Osteoblast (primary cell): ENCODE measurements around the gene PRR5. TPM values are rescaled to one million over a fixed set of nuclear protein-coding genes. Genes with fewer than 3 reads are reported as not detected.

Experiments used
- DNase-seq: peaks from one replicate; pipeline ENCODE4 v3.0.0; 2011; ENCODE audit warnings: low spot score, mixed read lengths; ENCODE audit not compliant: insufficient read length; ENCODE audit errors: missing footprints
- H2AFZ ChIP-seq: 2 replicates; pipeline ENCODE4 v1.6.0; 2011; ENCODE audit warnings: mild to moderate bottlenecking, low read length
- H3K27ac ChIP-seq: 2 replicates; pipeline ENCODE4 v1.5.1; 2011; ENCODE audit warnings: mild to moderate bottlenecking, low read depth, low read length, moderate library complexity
- H3K27me3 ChIP-seq: 2 replicates; pipeline ENCODE4 v1.6.0; 2012; ENCODE audit warnings: mild to moderate bottlenecking, control low read depth, inconsistent platforms, low read length, moderate library complexity; ENCODE audit not compliant: insufficient read depth
- H3K36me3 ChIP-seq: 2 replicates; pipeline ENCODE4 v1.5.1; 2011; ENCODE audit warnings: mild to moderate bottlenecking, low read length, control low read depth, moderate library complexity; ENCODE audit not compliant: insufficient read depth
- H3K4me1 ChIP-seq: 2 replicates; pipeline ENCODE4 v1.5.1; 2011; ENCODE audit warnings: mild to moderate bottlenecking, low read length, control low read depth, moderate library complexity; ENCODE audit not compliant: insufficient read depth
- H3K4me2 ChIP-seq: 2 replicates; pipeline ENCODE4 v1.6.0; 2011; ENCODE audit warnings: mild to moderate bottlenecking, low read length; ENCODE audit not compliant: insufficient read depth
- H3K4me3 ChIP-seq: fragments of 200-600 bp; sonication (generic); 3 replicates; pipeline ENCODE4 v1.5.1; 2012; ENCODE audit warnings: mild to moderate bottlenecking, low read length, inconsistent platforms; ENCODE audit not compliant: insufficient read depth
- H3K79me2 ChIP-seq: 2 replicates; pipeline ENCODE4 v1.6.0; 2012; ENCODE audit warnings: mild to moderate bottlenecking, low read length, control low read depth, inconsistent platforms; ENCODE audit not compliant: insufficient read depth
- H3K9me3 ChIP-seq: 2 replicates; pipeline ENCODE4 v1.5.1; 2011; ENCODE audit warnings: low read depth, low read length, control low read depth
- H4K20me1 ChIP-seq: 2 replicates; pipeline ENCODE4 v1.6.0; 2012; ENCODE audit warnings: mild to moderate bottlenecking, low read length, control low read depth; ENCODE audit not compliant: insufficient read depth
- total RNA-seq: library from RNA; depleted of rRNA; stranded (reverse); fragments of >200 nt; gene quantifications from 2 replicates; pipeline ENCODE4 v1.2.3, GENCODE V29; 2012
- TF ChIP-seq, protein P1 (sequence below): IDR thresholded peaks from 2 replicates; pipeline ENCODE4 v1.5.1; 2011; ENCODE audit warnings: mild to moderate bottlenecking, low read depth, low read length, moderate library complexity; ENCODE audit errors: extremely low read depth

Gene PRR5
- total RNA-seq, 1 donor = 14.8 TPM

DNA sequence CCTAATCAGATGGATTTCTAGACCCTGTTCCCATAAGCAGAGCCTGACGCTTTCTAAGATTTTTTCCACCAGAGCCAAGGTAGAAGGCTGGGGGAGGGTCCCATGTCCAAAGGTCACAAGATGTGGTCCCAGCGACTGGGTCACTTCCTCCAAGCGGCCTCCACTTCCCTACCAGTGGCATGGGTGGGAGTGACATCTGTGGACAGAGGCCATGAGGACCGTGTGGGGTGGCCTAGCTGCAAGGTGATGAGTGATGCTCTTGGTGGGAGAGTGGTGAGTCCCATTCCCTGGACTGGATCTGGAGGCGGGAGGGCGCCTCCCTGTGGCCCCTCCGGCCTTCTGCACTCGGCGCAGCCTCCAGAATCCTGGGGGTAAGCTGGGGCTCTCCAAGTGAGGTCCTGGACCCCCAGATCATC lies 32.4 kb upstream of the PRR5 start:
- DNase-seq = peak; percentile 66
- Histone ChIP-seq H4K20me1 (no peaks in the 10 kb centered on the region), H3K27me3 (peaks cover 49% of the 10 kb centered on the region), H3K4me2 (no peak overlapping the region), H3K4me3 (no peak overlapping the region), H3K79me2 (no peaks in the 10 kb centered on the region), H2AFZ (no peak overlapping the region), H3K36me3 (no peaks in the 10 kb centered on the region), H3K4me1 (no peaks in the 10 kb centered on the region), H3K9me3 (no peaks in the 10 kb centered on the region), H3K27ac (no peak overlapping the region)
- TF ChIP-seq, protein P1, sequence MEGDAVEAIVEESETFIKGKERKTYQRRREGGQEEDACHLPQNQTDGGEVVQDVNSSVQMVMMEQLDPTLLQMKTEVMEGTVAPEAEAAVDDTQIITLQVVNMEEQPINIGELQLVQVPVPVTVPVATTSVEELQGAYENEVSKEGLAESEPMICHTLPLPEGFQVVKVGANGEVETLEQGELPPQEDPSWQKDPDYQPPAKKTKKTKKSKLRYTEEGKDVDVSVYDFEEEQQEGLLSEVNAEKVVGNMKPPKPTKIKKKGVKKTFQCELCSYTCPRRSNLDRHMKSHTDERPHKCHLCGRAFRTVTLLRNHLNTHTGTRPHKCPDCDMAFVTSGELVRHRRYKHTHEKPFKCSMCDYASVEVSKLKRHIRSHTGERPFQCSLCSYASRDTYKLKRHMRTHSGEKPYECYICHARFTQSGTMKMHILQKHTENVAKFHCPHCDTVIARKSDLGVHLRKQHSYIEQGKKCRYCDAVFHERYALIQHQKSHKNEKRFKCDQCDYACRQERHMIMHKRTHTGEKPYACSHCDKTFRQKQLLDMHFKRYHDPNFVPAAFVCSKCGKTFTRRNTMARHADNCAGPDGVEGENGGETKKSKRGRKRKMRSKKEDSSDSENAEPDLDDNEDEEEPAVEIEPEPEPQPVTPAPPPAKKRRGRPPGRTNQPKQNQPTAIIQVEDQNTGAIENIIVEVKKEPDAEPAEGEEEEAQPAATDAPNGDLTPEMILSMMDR = peak; percentile 29

DNA sequence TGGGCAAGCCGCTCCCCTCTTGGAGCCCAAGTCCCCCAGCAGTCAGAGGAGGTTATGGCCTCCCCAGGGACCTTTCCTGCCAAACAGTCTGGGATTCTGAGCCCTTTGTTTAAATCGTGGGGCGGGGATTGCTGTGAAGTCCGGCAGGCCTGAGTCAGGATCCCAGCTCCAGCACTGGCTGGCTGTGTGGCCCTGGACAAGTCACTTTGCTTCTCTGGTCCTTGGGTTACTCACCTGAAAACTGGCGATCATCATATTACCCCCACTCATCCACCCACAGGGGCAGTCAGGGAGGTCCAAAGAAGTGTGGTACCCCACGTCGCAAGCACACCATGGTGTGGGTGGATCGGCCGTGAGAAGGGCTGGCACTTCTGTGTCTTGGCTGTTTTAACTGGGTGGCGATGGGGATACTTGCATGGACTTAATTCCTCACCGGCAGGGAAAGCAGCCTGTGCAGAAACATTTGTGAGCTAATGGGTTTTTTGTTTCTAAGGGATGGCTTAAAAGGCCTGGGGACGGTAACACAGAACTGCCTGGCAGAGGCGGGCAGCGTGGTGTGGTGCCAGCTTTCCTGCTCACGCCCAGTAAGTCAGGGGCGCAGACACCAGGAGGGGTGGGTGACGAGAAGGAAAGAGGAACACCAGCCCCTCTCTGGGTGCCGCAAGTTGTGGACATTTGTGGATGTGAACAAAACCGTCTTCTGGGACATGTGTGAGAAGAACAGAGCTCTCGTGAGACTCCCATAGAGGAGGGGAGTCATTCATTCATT lies 31.6 kb upstream of the PRR5 start:
- no peak overlapping the region for H2AFZ ChIP-seq
- no peaks in the 10 kb centered on the region for H3K36me3 ChIP-seq
- no peak overlapping the region for H3K4me2 ChIP-seq
- H3K4me3 ChIP-seq = no peak overlapping the region
- no peaks in the 10 kb centered on the region for H3K4me1 ChIP-seq
- H3K9me3 ChIP-seq = no peaks in the 10 kb centered on the region
- peak; percentile 81 for DNase-seq
- no peak overlapping the region for H3K27ac ChIP-seq
- no peaks in the 10 kb centered on the region for H4K20me1 ChIP-seq
- peaks cover 49% of the 10 kb centered on the region for H3K27me3 ChIP-seq
- no peaks in the 10 kb centered on the region for H3K79me2 ChIP-seq
- TF ChIP-seq, protein P1 = no peak

DNA sequence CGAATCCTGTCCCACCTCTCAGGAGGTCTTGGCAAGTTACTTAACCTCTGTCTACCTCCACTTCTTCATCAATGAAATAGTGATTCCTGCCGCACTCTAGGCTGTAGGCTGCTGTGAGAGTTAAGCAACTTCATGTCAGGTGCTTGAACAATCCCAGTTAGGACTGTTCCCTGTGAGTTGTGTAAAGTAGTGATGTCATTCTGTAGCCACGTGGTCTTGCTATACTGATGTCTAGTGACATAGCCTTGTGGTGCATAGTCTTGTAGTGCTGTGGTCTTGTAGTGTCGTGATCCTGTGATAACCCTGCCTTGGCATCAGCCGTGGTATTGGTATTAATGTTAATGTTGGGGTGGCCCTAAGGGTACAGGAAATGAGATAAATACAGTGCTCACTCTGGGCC lies 30.3 kb upstream of the PRR5 start:
- Histone ChIP-seq H2AFZ (no peak overlapping the region), H4K20me1 (no peaks in the 10 kb centered on the region), H3K27ac (no peak overlapping the region), H3K9me3 (no peaks in the 10 kb centered on the region), H3K4me3 (no peak overlapping the region), H3K79me2 (no peaks in the 10 kb centered on the region), H3K4me1 (no peaks in the 10 kb centered on the region), H3K4me2 (no peak overlapping the region), H3K27me3 (peaks cover 42% of the 10 kb centered on the region), H3K36me3 (no peaks in the 10 kb centered on the region)
- TF ChIP-seq, protein P1 = no peak
- peak; percentile 69 for DNase-seq

DNA sequence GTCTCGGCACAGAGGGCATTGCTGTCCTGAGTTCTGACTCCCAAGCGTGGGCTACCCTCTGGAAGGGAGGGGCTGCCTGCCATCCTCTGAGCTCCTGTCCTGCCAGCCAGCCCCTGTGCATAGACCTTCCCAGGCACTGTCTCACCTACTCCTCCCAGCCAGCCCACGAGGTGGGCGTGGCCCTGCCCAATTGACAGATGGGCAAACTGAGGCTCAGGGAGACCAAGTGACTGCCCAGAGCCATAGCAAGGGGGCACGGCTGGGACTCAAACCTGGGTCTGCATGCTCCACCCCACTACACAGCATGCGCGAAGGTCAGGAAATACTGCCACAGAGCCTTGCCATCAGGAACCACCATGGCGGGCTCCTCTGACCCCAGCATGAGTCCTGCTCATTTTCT lies 29.4 kb upstream of the PRR5 start:
- Histone ChIP-seq H3K27ac (no peak overlapping the region), H3K79me2 (no peaks in the 10 kb centered on the region), H3K4me3 (no peak overlapping the region), H3K9me3 (no peaks in the 10 kb centered on the region), H2AFZ (no peak overlapping the region), H3K4me2 (no peak overlapping the region), H3K4me1 (no peaks in the 10 kb centered on the region), H3K36me3 (no peaks in the 10 kb centered on the region), H3K27me3 (peaks cover 36% of the 10 kb centered on the region), H4K20me1 (no peaks in the 10 kb centered on the region)
- DNase-seq = no peak
- TF ChIP-seq, protein P1 = no peak
